Measurements from ENCODE around the gene SUSD3.

The SUSD3 gene

DNA sequence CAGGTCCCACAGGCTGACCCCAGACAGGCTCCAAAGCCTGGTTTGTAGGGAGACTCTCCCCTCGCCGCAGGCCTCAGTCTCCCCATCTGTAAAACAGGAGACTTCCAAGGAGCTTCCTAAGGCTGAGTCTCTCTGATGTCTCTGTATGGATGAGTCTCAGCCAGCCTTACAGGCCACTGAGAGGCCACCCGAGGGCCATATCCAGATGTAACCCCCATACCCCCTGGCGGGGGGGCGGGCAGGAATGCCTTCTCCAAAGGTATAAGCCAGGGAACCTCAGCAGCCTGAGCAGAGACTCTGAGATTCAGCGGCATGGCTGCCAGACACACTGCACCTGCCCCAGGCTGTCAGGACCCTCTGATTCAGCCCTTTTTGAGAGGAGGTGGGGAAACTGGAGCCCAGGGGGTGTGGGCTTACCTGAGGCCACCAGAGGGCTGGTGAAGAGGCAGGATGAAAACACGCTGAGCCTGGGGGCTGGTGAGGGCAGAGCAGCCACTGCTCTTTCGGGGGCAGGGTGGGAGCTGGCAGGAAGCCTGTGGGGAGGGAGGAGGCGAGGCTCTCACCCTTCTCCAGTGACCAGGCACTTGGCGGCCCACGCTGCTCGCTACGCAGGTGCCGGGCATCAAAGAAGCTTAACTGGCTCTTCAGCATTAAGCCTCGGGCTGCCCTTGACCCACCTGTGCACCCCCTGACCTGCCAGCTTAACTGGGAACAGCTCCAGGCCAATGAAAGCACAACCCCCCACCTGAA lies 5.5 kb upstream of the SUSD3 start:
- DNase-seq (ENCODE audit: low read depth) = no peak
- H3K4me3 ChIP-seq (replicated peaks; ENCODE audit: low read depth, low read length) = no peak overlapping the region
- TF ChIP-seq, protein P1, sequence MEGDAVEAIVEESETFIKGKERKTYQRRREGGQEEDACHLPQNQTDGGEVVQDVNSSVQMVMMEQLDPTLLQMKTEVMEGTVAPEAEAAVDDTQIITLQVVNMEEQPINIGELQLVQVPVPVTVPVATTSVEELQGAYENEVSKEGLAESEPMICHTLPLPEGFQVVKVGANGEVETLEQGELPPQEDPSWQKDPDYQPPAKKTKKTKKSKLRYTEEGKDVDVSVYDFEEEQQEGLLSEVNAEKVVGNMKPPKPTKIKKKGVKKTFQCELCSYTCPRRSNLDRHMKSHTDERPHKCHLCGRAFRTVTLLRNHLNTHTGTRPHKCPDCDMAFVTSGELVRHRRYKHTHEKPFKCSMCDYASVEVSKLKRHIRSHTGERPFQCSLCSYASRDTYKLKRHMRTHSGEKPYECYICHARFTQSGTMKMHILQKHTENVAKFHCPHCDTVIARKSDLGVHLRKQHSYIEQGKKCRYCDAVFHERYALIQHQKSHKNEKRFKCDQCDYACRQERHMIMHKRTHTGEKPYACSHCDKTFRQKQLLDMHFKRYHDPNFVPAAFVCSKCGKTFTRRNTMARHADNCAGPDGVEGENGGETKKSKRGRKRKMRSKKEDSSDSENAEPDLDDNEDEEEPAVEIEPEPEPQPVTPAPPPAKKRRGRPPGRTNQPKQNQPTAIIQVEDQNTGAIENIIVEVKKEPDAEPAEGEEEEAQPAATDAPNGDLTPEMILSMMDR (IDR thresholded peaks at IDR 0.05; ENCODE audit: low read length, missing control alignments) = no peak

DNA sequence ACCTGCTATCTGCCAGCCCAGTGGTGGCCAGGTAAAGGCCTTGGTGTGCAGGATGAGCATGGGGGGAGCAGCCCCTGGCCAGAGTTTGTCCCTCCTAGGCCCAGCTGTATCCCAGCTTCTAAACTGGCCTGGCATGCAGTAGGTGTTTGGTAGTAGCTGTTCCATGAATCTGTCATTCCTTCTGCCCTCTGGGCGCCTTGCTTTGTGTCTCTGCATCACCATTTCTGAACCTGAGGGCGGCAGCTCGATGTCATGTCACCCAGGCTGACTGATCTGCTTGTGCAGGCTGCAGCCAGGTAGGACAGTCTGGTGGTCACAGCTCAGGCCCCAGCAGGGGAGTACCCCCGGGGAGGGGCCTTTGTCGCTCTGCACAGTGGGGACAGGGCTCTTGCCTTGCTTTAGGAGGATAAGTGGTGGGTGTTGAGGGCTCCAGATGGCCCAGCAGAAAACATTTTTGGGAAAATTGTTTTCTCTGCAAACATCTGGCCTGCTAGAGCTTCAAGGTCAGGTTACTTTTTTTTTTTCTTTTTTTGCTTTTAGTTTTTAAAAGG lies 4.6 kb upstream of the SUSD3 start:
- TF ChIP-seq, protein P1 (IDR thresholded peaks at IDR 0.05; ENCODE audit: low read length, missing control alignments) = no peak
- no peak for DNase-seq (ENCODE audit: low read depth)

DNA sequence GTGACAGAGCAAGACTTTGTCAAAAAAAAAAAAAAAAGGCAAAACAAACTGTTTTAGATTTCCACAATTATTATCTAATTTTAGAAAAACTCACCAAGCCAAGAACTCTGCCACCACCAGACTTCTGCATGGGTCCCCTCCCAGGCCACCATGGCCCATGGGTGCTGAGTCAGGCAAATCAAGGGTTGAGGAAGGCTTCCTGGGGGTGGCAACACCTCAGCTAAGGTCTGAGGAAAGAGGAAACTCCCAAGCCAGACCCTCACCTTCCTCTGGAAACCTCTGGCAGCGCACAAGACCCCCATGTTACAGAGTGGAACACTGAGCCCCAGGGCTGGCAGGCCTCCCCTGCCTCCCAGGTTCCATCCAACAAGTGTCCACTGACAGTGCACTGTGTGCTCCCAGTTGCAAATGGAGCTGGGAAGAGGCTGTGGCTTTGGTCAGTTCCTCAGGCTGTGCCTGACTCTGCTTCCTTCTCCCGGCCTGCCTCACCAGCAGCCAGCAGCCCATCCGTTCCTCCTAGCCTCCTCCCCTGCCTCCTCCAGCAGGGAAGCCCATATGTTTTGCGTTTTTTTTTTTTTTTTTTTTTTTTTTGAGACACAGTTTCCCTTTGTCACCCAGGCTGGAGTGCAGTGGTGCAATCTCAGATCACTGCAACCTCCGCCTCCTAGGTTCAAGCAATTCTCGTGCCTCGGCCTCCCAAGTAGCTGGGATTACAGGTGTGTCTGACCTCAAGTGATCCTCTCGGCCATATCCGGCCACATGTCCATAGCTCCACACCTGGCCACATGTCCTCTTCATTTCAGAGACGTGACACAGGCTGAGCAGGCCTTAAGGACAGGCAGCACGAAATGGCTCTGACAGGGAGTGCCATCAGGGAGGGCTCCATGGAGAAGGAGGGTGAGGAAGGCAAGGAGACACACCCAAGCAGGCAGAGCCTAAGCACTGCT lies 3.5 kb upstream of the SUSD3 start:
- H3K4me3 ChIP-seq (replicated peaks; ENCODE audit: low read depth, low read length) = no peak overlapping the region
- TF ChIP-seq, protein P1 (IDR thresholded peaks at IDR 0.05; ENCODE audit: low read length, missing control alignments) = no peak
- DNase-seq (ENCODE audit: low read depth) = no peak

More for the DNA sequence above, 4.6 kb upstream of the SUSD3 start:
- no peak overlapping the region for H3K4me3 ChIP-seq (replicated peaks; ENCODE audit: low read depth, low read length)

DNA sequence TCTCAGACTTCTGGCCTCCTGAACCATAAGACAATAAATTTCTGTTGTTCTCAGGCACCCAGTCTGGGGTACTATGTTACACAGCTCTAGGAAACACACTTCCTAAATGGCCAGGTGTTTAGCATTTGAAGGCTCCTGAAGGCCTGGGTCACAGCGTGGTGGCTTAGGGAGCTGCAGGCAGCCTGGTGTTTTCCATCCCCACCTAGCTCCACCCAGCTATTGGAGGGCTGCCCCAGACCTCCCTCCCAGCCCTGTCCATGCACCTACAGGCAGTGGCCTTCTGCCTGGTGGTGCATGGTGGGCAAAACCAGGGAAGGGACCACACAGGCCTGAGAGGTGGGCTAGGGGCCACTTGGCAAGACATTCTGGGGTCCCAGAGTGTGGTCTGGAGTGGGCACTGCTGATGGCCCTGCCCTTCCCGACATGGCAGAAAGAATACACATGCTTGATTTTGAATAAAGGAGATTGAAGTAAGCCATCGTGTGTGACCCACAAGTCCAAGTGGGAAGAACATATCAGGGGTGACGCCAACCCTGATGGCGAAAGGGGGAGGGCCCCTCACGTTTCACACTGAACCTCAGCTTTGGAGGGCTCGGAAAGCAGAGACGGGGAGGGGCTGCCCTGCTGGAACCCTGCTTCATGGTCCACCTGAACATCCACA lies 1.3 kb upstream of the SUSD3 start:
- DNase-seq (ENCODE audit: low read depth) = no peak
- TF ChIP-seq, protein P1 (IDR thresholded peaks at IDR 0.05; ENCODE audit: low read length, missing control alignments) = no peak
- no peak overlapping the region for H3K4me3 ChIP-seq (replicated peaks; ENCODE audit: low read depth, low read length)

DNA sequence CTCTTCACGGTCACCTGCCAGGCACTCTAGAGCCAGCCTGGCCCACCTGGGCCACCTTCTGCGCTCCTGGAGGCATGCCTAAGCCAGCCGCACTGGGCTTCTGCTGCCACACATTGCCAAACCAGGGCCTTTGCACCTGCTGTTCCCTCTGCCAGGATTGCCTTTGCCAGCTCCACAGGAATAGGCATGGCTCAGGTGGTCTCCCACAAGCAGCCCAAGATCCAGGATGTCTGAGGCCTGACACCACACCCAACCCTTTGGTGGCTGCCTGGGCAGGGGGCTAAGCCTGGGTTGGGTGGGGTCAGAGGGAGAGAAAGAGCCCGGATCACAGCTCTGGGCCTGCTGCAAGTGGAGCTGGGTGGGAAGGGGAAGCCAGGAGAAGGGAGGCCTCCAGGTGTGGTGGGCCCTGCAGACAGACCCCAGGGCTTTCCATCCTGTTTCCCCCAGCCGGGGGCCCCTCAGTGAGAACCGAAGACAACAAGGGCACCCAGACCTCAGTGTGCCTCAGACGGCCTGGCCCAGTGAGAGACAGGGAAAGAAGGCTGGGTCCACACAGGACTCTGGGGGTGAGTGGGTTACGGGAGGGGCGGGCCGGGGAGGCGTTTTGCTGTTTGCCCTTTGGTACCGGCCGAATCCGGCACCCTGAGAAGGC lies 672 bp upstream of the SUSD3 start:
- no peak for DNase-seq (ENCODE audit: low read depth)
- TF ChIP-seq, protein P1 (IDR thresholded peaks at IDR 0.05; ENCODE audit: low read length, missing control alignments) = no peak
- H3K4me3 ChIP-seq (replicated peaks; ENCODE audit: low read depth, low read length) = no peak overlapping the region

All from fibroblast of pulmonary artery (primary cell).